Transverse colon (tissue), 4 donors: ENCODE data around the gene SNRPA1.
A peak's percentile ranks its signal among the peaks of the same experiment; 100 is the strongest.

ENCODE experiments used
- EP300 ChIP-seq: sonication (generic); formaldehyde crosslinking; IDR thresholded peaks from one replicate; pipeline ENCODE4 v1.6.1; 2017; ENCODE audit warnings: antibody characterized with exemption, low read depth
- POLR2A ChIP-seq: fragments of 450-650 bp; IDR thresholded peaks from one replicate; pipeline ENCODE4 v1.6.1; 2016; ENCODE audit warnings: antibody characterized with exemption, mild to moderate bottlenecking, moderate library complexity
- POLR2AphosphoS5 ChIP-seq, 3 donors: sonication (generic); formaldehyde crosslinking; IDR thresholded peaks; one replicate each; pipeline ENCODE4 v1.6.1; 2016; ENCODE audit warnings: antibody characterized with exemption in 3 of 3
- TF ChIP-seq, protein P1 (sequence below), 5 experiments: fragments of 200-600 bp in 3 of 5; fragments of 450-650 bp in 2 of 5; sonication (generic) in 3 of 5; IDR thresholded peaks; 1 replicate in 2 of 5; 2 replicates in 3 of 5; pipeline ENCODE4 v1.5.1; 2016 to 2017; ENCODE audit warnings: antibody characterized with exemption in 5 of 5, inconsistent platforms in 3 of 5, mild to moderate bottlenecking in 2 of 5, moderate library complexity in 1 of 5

- peak in 1 of 3 donors; percentile 36 for TF ChIP-seq POLR2AphosphoS5 (IDR thresholded peaks at IDR 0.05)
- no peak for TF ChIP-seq POLR2A
- TF ChIP-seq, protein P1, sequence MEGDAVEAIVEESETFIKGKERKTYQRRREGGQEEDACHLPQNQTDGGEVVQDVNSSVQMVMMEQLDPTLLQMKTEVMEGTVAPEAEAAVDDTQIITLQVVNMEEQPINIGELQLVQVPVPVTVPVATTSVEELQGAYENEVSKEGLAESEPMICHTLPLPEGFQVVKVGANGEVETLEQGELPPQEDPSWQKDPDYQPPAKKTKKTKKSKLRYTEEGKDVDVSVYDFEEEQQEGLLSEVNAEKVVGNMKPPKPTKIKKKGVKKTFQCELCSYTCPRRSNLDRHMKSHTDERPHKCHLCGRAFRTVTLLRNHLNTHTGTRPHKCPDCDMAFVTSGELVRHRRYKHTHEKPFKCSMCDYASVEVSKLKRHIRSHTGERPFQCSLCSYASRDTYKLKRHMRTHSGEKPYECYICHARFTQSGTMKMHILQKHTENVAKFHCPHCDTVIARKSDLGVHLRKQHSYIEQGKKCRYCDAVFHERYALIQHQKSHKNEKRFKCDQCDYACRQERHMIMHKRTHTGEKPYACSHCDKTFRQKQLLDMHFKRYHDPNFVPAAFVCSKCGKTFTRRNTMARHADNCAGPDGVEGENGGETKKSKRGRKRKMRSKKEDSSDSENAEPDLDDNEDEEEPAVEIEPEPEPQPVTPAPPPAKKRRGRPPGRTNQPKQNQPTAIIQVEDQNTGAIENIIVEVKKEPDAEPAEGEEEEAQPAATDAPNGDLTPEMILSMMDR (IDR thresholded peaks at IDR 0.05), result no peak
- no peak for TF ChIP-seq EP300
Observed at GRCh38 chr15:101267320-101268104, 27.5 kb downstream of the SNRPA1 start.
